GM12875 (cell line): Measurements from ENCODE around the gene IL1R1.
"Not testable (repeated sequence)": the region's sequence is repeated elsewhere in the genome, so short reads cannot be mapped to it uniquely, and the experiment has no call there.

Experiments used
- H3K4me3 ChIP-seq: one replicate; pipeline ENCODE4 v1.5.1; 2011; ENCODE audit warnings: low read depth, low read length, control low read depth
- TF ChIP-seq, protein P1 (sequence below): IDR thresholded peaks from 2 replicates; pipeline ENCODE4 v1.5.1; 2011; ENCODE audit warnings: low read depth, mild to moderate bottlenecking, control low read depth, inconsistent platforms, low read length, moderate library complexity, borderline replicate concordance; ENCODE audit not compliant: insufficient read depth

The IL1R1 gene

DNA sequence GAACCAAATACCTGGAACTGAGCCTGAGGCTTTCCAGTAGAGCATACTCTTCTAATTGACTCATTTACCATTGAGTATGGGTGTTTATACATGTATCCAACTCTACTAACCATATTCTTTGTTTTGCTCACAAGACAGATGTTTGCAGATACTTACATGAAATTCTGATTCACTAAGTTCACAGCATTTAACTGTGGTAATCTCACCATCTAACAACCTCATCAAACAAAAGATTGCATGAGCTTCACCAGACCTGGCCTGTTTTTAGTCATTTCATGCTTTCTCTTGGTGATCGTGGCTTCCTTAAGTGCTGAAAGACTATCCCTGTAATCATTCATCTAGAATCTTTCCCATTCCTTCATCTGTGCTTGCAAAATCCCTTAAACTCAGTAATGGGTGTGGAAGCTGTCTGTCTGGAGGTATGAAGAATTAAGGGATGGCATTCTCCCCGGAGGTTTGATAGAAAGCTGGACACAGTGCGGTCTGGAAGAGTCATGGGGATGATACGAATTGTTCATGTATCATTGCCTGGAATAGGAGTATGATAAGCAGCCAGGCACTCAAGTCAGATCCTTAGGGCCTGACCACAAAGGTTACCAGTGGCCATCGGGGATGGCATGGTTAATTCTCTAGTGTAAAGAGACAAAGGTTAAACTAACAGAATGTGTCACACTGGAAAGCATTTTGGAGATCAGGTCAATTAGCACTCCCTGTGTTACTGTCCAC, 42.0 kb upstream of the IL1R1 start:
- TF ChIP-seq, protein P1, sequence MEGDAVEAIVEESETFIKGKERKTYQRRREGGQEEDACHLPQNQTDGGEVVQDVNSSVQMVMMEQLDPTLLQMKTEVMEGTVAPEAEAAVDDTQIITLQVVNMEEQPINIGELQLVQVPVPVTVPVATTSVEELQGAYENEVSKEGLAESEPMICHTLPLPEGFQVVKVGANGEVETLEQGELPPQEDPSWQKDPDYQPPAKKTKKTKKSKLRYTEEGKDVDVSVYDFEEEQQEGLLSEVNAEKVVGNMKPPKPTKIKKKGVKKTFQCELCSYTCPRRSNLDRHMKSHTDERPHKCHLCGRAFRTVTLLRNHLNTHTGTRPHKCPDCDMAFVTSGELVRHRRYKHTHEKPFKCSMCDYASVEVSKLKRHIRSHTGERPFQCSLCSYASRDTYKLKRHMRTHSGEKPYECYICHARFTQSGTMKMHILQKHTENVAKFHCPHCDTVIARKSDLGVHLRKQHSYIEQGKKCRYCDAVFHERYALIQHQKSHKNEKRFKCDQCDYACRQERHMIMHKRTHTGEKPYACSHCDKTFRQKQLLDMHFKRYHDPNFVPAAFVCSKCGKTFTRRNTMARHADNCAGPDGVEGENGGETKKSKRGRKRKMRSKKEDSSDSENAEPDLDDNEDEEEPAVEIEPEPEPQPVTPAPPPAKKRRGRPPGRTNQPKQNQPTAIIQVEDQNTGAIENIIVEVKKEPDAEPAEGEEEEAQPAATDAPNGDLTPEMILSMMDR = no peak
- H3K4me3 ChIP-seq = no peak overlapping the region

DNA sequence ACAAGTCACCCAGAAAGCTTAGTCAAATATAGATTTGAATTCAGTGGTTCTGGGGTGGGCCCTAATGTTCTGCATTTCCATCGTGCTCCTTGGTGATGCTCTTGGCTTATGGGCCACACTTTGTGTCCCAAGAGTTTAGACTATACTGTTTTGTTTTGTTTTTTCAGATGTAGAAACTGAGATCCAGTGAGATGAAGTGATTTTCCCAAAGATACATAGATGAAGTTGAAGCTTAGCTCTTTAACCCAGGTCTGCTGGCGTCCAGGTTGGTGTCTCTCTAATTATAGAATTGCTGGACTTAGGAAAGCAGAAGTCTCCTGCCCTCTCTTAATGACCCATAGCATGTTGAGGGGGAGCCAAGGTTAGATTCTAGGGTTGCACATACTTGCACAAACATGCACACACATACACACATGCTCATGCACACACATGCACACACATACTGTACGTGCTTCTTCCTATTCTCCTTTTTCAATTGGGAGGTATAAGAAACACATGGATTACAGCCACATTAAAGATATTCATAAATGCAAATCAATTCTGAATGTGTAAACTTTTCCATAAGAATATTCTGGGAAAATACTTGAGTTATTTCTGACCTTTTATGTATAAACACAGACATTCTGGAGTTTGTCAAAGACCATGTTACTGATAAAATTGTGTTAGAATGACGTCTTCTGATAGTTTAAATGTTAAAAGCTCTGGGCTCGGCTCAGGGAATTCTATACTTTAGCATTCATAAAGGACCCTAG, 41.3 kb upstream of the IL1R1 start:
- TF ChIP-seq, protein P1 = no peak
- H3K4me3 ChIP-seq = no peak overlapping the region

DNA sequence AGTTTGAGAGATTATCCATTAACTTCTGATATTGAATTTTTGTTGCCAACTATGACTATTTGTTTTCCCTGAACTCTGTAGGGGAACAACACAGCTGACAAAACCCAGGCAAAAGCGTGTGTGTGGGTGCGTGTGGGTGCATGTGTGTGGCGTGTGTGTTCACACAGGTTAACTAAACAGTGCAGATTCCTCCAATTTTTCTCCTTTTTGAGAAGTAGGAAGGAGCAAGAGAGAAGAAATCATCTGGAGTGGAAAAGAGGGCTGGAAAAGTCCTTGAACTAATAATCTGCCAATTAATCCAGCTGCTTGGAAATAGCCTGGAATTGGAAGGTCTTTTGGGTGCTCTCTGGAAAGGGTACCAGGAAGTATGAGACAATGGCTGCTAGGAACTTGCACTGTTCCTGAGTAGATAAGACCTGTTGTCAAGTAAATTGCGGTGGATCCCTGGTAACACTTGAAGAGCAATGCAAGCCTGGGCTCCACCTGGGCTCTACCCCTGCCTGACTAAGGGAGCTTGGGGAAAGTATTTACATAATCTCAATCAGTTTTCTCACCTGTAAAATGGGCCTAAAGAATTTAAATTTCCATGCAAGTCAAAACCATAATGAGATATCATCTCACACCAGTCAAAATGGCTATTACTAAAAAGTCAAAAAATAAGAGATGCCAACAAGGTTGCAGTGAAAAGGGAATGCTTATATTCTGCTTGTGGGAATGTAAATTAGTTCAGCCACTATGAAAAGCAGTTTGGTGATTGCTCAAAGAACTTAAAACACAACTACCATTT, 40.5 kb upstream of the IL1R1 start:
- no peak overlapping the region for H3K4me3 ChIP-seq
- TF ChIP-seq, protein P1 = no peak

DNA sequence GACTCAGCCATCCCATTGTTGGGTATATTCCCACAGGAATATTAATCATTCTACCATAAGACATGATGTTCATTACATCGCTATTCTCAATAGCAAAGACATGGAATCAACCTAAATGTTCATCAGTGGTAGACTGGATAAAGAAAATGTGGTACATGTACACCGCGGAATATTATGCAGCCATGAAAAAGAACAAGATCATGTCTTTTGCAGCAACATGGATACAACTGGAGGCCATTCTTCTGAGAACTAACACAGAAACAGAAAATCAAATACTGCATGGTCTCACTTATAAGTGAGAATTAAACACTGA, 40.0 kb upstream of the IL1R1 start:
- not testable (repeated sequence) for H3K4me3 ChIP-seq

DNA sequence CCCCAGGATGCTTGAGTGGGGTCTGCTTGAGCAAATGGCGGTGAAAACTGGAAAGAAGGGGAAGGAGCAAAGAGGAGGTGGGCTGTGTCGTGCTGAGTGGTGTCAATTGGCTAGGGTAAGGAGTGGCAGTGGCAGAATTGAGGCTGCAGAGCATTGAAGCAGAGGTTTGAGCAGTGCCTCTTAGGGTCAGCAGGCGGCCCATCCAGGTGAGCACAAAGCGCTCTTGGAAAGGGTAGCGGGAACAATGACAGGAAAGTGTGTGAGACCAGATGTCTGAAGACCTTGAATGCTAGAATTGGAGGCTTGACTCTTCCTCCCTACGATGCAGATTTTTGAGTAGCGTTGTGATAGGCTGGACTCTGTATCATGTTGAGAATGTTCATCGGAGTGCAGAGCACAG, 39.3 kb upstream of the IL1R1 start:
- TF ChIP-seq, protein P1 = no peak

GRCh38 chr2:102103992-102104871, 38.3 kb upstream of the IL1R1 start:
- H3K4me3 ChIP-seq = no peak overlapping the region
- TF ChIP-seq, protein P1 = no peak

More for the DNA sequence above, 39.3 kb upstream of the IL1R1 start:
- no peak overlapping the region for H3K4me3 ChIP-seq

- TF ChIP-seq, protein P1 = no peak
- H3K4me3 ChIP-seq = no peak overlapping the region
Measured at GRCh38 chr2:102106133-102106556, 36.4 kb upstream of the IL1R1 start.

GRCh38 chr2:102106813-102107740, 35.5 kb upstream of the IL1R1 start:
- H3K4me3 ChIP-seq = not testable (repeated sequence)
